RKO (cell line): ENCODE data around the gene SLC44A1.

ENCODE experiments used
- DNase-seq: peaks from one replicate; pipeline ENCODE4 v3.0.0-alpha.2; 2016; ENCODE audit warnings: low spot score

SLC44A1 gene

DNA sequence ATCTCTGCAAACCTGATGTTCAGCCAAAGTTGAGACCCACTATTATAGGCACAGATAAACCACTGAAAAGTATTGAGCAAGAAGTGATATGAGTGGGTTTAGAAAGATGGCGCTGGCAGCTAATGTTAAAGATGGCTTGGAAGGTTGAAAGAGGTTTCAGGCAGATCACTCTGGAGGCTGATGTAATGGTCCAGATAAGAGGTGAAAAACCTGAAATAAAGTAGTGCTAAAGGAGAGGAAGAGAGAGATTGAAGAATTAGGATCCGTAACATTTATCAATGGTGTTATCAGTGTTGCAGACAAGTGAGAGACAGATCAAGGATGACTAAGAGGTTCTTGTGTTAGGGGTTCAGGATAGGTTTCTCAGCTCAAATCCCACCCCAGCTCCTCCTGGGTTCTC, 58.3 kb downstream of the SLC44A1 start:
- DNase-seq = no peak

- DNase-seq = no peak
Observed at GRCh38 chr9:105305856-105306255, 61.4 kb downstream of the SLC44A1 start.

DNA sequence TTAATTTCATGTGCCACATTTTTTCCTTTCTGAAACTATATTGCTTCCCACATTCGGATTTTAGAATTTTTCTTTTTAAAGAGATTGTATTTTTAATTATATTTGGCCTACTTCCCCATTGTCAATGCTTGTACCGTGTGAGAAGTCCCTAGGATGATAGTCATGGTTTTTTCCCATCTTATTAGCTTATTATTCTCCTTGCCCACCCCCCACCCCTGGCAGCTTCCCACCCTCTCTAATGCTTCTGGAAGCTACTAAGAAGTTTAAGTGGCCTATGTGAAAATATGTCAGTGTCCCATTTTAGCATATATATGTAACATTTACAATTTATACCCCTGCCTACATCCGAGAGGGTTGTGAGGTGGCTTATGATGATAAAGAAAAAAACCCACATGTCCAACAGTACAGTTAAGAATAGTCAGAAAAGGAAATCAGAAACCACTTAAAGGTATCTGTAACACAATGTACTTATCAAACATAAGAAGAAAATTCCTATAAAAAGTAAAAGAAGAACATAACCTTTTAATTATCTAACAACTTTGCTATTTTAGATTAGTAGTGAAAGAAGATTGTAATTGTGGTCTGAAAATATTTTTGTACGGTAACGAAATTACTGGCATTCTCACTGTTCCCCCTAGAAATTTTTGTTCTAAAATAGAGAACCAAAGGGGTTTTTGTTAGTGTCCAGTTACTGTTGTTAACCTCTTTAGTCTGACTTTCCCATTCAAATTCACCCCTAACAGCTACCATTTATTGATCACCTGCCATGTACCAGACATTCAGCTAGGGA, 62.1 kb downstream of the SLC44A1 start:
- DNase-seq = no peak

GRCh38 chr9:105307591-105308130, 63.2 kb downstream of the SLC44A1 start:
- DNase-seq = no peak

DNA sequence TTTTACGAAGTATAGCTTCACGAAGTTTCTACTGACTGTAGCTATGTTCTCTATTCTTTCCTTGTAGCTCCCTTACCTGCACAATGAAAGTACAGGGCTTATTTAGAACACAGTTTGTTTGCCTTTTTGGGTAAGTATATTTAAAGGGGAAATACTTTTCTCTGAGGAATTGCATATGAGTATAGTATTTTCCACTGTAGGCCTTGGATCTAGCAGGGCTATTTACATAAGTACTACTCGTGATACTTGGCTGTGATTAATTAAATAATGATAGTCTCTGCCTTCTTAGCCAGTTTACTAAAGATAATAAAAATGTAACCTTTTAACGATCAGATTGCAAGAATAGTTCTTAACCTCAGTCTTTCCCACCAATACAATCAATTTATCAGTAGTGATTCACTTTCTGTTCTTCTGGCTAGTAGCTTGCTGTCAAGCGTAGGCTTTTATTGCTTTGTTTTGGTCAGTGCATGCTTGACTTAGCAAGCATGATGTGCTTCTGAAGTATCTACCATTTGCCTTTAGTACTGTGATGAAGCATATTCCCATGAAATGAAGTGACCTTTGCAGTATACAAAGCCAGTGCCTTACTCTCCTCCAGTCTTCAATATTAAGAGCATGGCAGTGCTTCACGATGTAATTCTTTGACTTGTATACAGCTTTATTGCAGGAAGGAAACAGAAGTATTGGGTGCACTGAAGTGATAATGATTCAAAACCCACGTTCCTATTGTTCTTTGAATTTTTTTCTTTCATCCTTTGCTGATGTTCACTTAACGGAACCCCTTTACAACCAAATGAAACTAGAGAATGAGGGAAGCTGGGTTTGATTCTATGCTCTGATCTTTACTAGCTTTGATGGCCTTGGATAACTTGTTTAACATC, 64.2 kb downstream of the SLC44A1 start:
- DNase-seq = no peak

DNA sequence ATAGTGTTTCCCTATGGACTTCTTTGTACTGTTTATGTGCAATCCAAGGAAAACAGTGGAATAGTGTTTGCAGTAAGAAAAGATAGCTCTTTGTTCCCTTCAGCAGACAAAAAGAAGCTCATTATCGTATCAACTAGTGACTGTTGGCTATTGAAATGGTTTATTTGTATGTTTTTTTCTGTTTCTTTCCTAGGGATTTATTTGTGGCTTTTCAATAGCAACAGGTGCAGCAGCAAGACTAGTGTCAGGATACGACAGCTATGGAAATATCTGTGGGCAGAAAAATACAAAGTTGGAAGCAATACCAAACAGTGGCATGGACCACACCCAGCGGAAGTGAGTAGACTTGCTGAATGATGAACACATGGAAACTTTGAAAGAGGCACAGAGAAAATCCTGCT, 65.1 kb downstream of the SLC44A1 start:
- DNase-seq = no peak

- no peak for DNase-seq
Observed at GRCh38 chr9:105311306-105311705, 66.9 kb downstream of the SLC44A1 start.

GRCh38 chr9:105313238-105313637, 68.8 kb downstream of the SLC44A1 start:
- DNase-seq = no peak

GRCh38 chr9:105316703-105317102, 72.3 kb downstream of the SLC44A1 start:
- DNase-seq = no peak

GRCh38 chr9:105318729-105319191, 74.3 kb downstream of the SLC44A1 start:
- DNase-seq = no peak

- no peak for DNase-seq
Observed at GRCh38 chr9:105319202-105319813, 74.9 kb downstream of the SLC44A1 start.

DNA sequence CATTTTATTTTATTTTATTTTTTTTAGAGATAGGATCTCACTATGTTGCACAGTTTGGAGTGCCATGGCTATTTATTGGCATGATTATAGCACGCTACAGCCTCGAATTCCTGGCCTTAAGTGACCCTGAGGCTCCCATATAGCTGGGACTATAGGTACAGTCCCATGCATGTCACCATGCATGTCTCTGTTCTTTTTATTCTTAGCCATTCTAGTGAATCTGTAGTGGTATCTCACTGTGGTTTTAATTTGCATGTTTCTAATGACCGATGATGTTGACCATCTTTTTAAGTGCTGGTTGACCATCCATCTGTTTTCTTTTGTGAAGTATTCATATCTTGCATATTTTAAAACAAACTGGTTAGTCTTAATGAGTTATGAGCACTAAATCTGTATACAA, 76.1 kb downstream of the SLC44A1 start:
- DNase-seq = no peak

- DNase-seq = no peak
Observed at GRCh38 chr9:105328296-105328695, 83.8 kb downstream of the SLC44A1 start.

GRCh38 chr9:105328872-105329718, 84.6 kb downstream of the SLC44A1 start:
- no peak for DNase-seq

DNA sequence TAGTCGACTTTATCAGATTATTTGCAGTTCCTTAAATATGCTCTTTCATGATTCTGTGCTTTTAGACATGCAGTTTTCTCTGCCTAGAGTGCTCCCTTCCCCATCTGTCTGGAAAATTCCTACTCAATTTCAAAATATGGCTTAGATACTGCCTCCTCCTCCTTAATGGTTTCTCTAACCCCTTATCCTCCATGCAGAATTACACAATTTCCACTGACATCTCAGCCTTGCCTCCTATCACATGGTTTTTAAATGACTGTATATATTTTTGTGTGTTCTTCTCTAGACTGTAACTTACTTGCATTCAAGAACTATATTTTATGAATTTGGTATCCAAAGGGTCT, 85.2 kb downstream of the SLC44A1 start:
- DNase-seq = no peak

- DNase-seq = no peak
Observed at GRCh38 chr9:105330201-105330600, 85.8 kb downstream of the SLC44A1 start.

- no peak for DNase-seq
Observed at GRCh38 chr9:105330755-105331154, 86.3 kb downstream of the SLC44A1 start.

DNA sequence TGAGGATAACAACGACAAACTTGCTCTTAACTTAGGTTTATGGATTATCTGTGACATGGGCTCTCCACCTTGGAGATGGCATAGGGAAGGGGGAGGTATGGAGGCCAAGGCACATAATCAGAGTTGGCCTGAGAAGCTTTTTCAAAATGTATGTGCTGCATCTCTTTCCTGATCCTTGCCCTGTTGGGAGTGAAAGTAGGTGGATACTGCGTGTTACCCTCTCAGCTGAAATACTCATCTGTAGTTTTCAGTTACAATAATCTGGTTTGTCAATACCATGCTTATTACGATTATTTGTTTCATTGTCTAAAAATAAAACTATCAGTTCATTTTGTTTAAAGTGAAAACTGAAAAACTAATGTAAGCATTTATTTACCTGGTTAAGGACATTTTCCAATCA, 86.7 kb downstream of the SLC44A1 start:
- no peak for DNase-seq

- no peak for DNase-seq
Observed at GRCh38 chr9:105331755-105332154, 87.3 kb downstream of the SLC44A1 start.

GRCh38 chr9:105332471-105332870, 88.0 kb downstream of the SLC44A1 start:
- DNase-seq = peak; percentile 51

GRCh38 chr9:105333076-105333475, 88.6 kb downstream of the SLC44A1 start:
- no peak for DNase-seq

DNA sequence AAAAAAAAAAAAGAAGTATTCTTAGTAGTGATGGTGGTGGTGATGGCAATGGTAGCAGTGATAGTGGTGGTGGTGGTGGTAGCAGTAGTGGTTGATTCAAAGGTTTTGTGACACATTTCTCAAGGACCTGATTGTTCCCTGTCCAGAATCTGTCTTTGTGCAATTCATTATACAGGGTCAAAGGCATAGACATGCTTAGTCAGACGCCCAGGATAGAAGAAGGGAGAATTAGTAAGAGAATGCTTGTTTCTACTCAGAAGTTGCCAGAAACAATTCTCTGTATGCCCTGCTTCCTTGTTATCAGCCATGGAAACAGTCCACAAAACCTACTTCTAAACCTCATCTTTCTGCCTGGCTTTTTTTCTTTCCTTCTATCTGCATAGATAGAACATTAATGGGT, 89.4 kb downstream of the SLC44A1 start:
- no peak for DNase-seq
